Activated T-cell treated with anti-CD3 and anti-CD28 coated beads for 24 hours (primary cell): ENCODE measurements around the gene HOXC5.

Experiments
- DNase-seq: peaks from one replicate; pipeline ENCODE4 v3.0.0-alpha.2; 2020; ENCODE audit warnings: low read depth

The HOXC5 gene

DNA sequence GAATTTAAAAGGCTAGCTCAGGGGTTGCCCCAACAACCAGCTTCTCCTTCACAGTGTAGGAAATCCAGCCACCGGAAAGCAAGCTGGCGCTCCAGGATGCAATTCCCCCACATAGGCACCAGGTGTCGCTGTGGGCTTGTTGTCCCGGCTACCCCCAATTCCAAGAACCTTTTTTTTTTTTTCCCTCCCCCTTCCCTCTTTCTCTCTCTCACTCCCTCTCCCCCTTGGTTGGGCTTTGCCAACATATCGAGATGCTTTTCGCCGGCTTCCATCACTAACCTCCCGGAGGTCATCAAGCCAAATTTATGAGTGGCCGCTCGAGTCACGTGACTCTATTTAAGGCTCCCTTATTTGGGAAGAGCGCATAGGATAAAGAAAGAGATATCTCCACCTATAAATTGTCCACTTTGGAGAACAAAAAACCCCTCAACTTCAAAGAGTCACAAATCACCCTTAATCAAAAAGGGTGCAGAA lies at the start of gene HOXC5:
HOXC5 (plus strand) TSS at position 424 of the 474 bp plus-strand sequence. CDS start 73 bp downstream, outside the sequence.
- DNase-seq: peak; percentile 52

DNA sequence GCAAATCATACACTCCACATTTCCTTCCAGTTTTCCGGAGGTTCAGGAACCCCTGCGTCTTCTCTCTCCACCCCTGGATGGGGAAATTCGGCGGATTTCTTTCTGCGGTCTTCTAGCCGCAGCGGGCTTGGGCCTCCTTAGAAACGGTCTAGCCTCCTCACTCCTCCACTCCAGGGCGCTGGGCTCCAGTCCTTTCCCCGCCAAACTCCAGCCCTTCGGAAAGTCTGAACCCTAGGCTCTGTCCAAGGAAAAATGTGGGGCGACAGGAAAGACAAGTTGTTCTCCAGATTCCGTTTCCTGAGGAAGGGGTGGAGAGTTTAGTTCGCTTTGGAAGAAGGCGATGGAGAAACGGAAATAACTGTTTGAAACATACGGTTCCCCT lies 49.3 kb upstream of the HOXC5 start:
- DNase-seq: no peak

DNA sequence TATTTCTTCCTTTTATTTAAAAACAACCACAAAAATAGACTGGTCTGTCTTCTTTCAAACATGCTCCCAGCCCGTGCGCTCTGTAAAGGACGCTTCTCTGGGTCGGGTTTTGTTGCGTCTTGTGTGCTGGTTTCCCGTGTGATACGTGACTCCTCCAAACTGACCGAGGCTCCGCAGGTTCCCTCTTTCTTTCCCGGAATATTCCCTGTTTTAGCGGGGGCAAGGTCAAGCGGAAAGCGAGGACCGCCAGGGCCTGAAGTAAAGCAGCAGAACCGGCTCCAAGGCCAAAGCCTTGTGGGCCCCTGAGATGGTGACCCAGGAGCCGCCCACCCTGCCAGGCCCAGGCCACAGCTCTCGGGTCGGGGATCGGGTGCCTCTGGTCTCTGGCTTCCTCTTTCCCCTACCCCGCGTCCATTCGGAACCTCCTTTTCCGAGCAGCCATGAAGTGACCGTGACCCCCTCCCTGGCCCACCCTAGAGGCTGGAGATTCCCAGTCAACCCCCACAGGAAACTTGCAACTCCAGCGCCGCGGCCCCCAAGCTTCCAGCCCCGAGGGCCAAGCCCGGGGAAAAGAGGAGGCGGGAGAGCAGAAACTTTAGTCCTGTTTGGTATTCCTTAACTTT lies 48.8 kb upstream of the HOXC5 start:
- no peak for DNase-seq

DNA sequence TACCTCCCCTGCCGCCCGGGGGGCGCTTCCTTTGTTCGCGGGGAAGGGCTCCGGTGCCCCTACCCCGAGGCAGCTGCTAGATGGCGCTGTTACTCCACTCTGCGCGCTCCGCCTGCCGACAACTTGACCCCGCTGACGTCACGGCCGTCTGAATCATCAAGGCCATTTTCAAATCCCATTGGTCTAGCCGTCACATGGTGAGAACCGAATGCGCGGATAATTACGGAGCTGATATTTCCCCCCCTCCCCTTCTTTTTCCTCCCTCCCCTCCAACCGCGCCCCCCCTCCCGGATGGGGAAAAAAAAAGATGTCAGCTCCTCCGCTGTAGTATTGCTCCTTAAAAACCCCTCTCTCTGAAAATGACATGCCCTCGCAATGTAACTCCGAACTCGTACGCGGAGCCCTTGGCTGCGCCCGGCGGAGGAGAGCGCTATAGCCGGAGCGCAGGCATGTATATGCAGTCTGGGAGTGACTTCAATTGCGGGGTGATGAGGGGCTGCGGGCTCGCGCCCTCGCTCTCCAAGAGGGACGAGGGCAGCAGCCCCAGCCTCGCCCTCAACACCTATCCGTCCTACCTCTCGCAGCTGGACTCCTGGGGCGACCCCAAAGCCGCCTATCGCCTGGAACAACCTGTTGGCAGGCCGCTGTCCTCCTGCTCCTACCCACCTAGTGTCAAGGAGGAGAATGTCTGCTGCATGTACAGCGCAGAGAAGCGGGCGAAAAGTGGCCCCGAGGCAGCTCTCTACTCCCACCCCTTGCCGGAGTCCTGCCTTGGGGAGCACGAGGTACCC lies 47.8 kb upstream of the HOXC5 start, which contains the start of gene HOXC10:
HOXC10 (plus strand) TSS at position 246 of the 791 bp plus-strand sequence; CDS start at position 360, 114 bp downstream.
- DNase-seq: peak; percentile 75

DNA sequence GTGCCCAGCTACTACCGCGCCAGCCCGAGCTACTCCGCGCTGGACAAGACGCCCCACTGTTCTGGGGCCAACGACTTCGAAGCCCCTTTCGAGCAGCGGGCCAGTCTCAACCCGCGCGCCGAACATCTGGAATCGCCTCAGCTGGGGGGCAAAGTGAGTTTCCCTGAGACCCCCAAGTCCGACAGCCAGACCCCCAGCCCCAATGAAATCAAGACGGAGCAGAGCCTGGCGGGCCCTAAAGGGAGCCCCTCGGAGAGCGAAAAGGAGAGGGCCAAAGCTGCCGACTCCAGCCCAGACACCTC lies 47.2 kb upstream of the HOXC5 start:
- no peak for DNase-seq

DNA sequence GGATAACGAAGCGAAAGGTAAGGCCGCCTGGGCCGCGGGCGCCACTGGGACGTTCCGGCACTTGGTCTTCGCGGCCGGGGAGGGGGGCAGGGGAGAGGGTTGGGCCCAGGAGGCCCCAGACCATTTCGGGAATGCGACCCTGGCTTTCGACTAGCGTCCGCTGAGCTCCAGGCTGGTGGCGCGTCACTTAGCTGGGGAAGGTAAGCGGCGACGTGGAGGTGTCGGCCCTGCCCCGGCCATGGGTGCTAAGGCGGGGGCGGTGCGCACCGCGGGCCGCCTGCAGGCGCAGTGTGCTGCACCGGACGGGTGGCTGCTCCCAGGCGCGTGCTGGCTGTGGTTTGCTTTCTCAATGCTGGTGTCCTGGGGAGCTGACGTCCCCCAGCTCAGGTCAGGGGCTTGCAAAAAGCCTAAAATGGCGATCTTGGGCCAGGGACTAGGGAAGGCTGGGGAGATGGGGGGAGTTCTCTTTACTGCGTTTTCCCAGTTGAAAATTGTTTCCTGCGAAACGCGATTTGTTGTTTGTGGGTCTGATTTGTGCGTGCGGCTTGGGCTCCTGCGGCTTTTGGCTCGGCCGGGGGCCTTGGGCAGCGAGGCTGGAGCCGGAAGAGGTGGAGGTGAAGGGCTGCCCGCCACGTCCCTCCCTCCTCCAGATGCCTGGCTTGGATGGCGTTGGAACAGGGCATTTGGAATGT lies 46.7 kb upstream of the HOXC5 start:
- no peak for DNase-seq

DNA sequence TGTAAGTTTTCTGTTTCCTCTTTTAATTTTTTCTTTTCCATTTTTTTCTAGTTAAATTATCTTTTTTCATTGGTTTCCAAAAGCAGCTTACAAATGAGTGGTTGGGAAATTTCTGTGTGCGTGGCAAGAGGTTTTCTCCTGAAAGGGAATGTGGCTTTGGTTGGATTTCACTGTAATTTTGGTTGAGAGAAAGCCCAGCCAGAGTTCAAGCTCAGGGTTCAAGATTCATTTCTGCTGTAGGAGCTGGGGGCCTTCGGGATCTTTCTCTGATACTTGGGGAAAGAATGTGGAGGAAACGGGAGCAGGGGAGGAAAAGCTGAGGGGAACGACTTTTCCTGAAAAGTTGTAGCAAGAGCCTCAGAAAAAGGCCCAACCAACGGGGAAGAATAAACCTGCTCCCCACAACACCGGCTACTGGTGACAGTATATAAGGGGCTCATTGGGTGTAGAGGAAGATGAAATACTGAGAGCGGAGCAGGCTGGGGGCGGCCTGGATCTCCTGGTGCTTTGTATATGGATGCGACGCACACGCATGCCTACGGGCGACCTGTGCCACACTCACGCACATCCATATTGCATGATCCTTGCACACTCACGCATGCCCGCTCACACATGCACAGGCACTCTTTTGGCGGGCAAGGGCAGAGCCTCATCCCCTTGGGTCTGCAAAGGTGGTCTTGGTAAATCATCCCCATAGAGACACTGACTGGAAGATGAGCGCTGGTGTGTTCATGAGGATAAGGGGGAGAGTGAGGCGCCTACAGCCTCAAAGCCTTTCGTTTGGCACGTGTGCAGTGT lies 46.0 kb upstream of the HOXC5 start:
- no peak for DNase-seq

DNA sequence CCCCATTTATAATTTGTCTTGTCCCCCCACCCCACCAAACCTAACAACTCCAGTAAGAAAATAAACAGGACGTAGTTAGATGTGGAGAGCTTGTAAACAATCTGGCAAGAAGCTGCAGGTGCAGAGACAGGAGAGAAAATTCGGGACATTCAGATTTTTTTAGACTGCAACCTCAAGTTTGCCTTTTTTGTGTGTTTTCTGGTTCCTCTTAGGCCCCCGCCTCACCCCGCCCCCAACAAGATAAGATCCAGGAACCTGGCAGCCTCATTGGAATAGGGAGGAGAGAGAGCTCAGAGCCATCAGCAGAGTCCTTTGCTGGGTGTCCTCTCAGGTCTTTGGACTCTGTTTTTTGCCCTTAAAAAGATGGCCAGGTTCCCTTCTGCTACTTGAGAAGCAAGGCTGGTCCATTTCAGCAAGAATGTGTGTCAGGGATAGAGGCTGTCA lies 45.0 kb upstream of the HOXC5 start:
- no peak for DNase-seq

DNA sequence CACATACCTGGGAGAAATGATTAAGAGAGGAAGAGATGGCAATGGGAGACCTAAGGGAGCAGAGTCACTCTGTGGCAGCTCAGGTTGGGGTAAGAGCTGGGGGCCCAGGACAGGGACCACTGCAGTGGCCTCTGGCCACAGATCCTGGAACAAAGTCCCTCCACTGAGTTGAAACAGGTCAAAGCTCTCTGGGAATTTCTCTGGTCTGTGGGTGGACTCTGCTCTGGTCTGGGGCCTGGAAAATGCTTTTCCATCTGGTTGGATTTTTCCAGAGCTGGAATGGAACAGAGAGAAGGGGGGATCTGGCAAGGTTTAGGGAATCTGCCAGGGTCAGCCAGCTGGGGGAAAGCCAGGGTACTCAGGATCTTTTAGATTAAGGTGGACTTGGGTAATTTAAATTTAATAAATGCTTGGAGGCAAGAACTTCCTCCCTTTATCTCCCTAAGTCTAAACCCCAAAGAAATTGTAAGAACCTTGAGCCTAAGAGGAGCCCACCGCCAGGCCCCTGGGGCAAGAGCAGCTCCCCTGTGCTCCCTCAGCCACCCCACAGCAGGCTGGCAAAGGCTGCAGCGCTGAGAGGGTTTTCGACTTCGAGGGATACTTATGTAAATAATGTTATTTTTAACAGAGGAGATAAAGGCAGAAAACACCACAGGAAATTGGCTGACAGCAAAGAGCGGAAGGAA lies 44.2 kb upstream of the HOXC5 start:
- DNase-seq: no peak

DNA sequence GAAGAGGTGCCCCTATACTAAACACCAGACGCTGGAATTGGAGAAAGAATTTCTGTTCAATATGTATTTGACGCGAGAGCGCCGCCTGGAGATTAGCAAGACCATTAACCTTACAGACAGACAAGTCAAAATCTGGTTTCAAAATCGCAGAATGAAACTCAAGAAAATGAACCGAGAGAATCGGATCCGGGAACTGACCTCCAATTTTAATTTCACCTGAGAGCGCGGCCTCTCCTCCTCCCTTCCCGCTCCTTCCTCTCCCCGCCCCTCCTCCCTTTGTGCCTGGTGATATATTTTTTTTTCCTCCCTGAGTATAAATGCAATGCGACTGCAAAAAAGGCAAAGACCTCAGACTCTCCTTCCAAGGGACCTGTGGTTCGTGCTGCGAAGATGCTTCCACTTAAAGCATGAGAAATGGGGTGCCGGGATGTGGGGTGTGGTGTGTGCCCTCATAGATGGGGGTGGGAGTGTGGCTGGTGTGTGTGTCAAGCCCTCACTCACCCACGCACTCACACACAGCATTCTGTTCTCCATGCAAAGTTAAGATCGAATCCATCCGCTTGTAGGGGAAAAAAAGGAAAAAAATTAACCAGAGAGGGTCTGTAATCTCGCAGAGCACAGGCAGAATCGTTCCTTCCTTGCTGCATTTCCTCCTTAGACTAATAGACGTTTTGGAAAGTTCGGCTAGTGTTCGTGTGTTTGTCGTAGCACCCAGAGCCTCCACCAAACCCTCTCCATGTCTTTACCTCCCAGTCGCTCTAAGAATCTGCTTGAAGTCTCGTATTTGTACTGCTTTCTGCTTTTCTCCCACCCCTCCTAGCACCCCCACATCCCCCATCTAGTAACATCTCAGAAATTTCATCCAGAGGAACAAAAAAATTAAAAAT lies 43.4 kb upstream of the HOXC5 start:
- no peak for DNase-seq

DNA sequence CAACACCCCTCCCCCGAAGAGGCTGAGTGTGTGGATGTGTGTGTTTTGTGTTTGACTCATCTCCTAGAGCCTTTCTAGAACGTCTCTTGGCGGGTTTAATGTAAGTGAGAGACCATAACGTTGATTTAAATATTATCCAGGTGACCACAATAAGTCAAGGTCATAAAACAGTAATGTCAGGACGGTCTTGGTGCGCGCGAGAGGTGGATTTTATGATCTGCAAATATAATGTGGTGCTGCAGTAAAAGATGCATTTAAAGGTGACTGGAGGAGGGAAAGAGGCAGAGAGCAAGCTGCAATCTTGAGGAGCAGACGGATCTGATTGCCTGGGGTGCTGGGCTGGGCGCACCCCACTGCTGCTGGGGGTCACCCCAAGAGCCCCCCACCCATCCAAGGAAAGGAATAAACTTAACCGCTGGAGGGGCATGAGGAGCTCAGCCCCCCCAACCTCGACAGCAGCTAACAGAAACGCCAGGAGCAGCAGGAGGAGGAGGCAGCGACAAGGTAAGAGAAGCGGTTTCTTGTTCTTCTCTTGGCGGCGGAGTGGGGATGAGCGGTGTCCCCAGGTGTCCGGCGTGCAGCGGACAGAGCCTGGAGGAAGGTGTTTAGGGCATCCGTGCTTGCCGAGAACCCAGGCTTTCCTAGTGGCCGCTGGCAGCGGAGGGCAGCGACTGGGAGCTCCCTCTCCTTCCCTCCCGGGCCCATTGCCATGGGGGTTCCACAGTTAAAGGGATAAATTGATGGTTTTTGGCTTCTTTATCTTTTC lies 42.4 kb upstream of the HOXC5 start:
- no peak for DNase-seq

DNA sequence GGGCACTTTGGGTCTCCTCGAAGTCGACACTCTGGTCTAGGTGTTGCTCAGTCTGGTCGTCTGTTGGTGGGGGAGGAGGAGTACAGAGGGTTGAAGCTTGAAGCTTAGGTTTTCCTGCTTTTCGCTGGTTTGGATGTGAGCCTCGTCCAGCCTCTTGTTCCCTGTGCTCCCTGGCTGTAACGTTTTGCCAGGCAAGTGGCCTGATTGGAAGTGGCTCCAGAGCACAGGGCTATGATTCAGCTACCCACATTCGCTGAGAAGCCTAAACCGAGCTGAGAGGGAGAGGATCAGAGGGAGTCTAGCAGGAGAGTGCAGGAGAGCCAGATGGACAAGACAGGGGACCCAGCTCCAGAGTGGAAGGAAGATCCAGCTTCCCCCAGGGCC lies 41.8 kb upstream of the HOXC5 start:
- DNase-seq: no peak

DNA sequence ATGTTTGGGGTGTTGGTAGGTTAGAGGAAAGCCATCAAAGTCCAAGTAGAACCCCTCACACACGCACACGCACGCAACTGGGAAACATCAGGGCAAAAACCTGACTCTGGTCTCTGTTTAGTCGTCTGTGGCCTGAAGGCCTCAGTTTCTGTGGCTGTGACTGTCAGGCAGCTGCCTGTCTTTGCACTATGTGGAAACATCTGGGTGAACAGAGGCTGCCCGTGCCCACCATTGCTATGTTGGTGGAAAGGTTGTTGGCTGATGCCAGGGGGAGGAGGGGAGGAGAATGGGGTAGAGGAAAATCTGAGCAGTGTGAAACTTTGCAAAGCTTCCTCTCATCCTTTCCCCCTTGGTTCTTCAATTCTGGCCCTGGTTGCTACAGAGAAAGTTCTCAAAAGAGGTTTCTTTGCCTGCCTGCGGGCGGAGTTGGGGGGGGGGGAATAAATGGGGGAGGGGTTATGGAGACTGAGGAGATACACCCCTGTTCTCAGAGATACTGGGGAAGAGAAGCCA lies 40.4 kb upstream of the HOXC5 start:
- DNase-seq: no peak

DNA sequence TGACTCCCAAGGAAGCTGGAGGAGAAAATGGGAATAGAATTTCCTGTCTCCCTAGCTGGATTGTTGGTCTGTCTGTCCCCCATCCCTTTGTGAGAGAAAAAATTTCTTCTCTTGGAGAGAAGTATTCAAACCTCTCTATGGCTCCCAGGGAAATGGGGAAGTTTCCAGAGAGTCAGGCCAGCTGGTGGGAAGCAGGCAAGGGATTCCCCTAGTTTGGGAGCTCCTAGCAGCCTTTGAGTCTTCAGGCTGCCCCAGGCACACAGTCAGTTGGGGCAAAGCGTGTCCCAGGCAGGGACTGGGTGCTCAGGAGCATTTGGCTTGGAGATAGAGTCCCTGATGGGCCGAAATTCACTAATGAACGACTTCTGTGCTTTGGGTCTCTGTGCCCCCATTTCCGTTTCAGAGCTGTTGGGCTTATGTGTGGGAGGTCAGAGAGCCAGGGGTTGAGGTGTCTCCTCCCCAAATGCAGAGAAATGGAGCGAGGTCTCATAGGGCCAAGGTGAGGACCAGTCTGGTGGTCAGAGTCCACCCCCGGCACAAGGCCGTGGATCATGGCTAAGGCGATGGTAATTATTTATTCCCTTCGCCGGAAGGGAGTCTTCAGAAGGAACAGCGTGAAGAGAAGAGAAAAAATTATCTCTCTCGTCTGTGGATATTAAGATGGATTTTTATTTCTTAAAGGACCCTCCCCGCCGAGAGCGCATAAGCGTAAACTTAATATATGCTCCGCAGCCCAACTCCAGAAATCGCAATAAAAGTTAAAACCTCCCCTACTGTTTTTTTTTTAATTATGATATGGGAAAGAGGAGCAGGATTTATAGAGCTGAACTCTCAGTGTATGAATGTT lies 39.5 kb upstream of the HOXC5 start:
- DNase-seq: no peak

DNA sequence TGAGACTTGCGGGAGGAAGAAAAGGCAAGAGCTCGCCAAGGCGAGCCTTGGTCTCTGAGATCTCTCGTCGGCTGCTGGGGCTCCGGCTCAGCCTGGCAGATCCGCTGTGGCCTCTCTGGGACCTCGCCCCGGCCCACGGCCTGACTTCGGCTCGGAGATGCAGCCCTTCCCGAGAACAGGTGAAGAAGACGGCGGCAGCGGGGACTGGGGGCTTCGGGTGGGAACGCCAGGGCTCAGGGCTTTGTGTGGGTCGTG lies 38.9 kb upstream of the HOXC5 start:
- DNase-seq: no peak

DNA sequence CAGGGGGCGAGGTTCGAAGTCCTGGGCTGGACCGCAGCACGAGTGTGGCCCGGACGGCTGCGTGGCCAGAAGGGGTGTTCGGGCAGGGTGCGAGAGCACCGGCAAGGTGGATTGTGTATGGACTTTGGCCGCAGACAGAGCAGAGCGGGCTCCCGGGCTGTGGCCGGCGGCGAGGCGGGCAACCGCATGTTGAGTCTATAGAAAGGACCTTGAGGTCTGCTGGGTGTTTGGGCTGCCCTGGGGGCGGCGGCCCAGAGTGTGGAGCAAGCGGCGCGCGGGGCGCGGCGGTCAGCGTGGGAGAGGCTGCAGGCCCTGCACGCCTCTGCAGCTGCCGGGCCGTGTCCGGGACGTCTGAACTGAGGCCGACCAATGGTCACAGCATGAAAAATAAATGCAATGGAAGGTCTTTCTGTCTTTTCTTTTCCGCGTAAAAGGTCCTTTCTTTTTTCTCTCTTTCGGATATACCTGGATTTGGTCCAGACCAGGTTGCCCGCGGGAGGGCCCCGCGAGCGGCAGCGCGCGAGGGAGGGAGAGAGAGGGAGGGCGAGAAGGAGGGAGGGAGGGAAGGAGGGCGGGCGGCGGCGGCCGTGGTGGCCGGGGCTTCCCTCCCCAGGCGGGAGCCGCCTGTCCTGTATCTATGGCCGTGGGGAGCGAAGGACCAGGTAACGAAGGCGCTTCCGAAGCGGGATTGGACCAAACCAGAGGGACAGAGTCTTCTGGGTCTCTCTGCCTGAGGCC lies 38.4 kb upstream of the HOXC5 start:
- no peak for DNase-seq

DNA sequence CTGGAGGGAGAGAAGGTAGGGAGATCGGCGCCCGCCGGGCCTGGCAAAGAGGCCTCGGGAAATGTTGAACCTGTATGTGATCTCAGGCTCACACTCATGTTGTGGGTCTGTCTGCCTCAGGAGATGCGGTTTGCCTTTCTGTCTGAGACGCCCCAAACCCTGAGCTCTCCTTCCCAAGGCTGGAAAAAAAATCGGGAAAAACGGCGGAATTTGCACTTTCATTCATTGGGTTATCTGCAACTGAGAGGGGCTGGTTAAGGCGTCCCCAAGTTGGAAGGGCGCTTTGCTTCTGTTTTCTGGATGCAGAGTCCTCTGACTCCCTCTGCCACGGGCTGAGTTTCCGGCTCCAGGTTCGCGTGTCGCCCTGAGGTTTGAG lies 37.9 kb upstream of the HOXC5 start:
- no peak for DNase-seq
